Progenitor cell of endocrine pancreas (in vitro differentiated cells): ENCODE data around the gene GORASP2. TPM values are rescaled to one million over a fixed set of nuclear protein-coding genes. Genes with fewer than 3 reads are reported as not detected.
"Not testable (repeated sequence)": the region's sequence is repeated elsewhere in the genome, so short reads cannot be mapped to it uniquely, and the experiment has no call there.

ENCODE experiments used
- DNase-seq: peaks from one replicate; pipeline ENCODE4 v3.0.0; 2021; ENCODE audit warnings: low spot score; ENCODE audit not compliant: unreplicated experiment
- H3K27ac Mint-ChIP-seq: 2 replicates; pipeline ENCODE4 v1.8.0; 2021; ENCODE audit warnings: mild to moderate bottlenecking, moderate library complexity, mixed read lengths
- H3K27me3 Mint-ChIP-seq: 2 replicates; pipeline ENCODE4 v1.8.0; 2021; ENCODE audit warnings: mixed read lengths
- H3K36me3 Mint-ChIP-seq: 2 replicates; pipeline ENCODE4 v1.8.0; 2022; ENCODE audit warnings: mixed read lengths; ENCODE audit not compliant: insufficient read depth
- H3K4me1 Mint-ChIP-seq: 2 replicates; pipeline ENCODE4 v1.8.0; 2021; ENCODE audit warnings: low read depth, mixed read lengths
- H3K4me3 Mint-ChIP-seq: 2 replicates; pipeline ENCODE4 v1.8.0; 2021; ENCODE audit warnings: low read depth, mild to moderate bottlenecking, moderate library complexity, mixed read lengths
- H3K9me3 Mint-ChIP-seq: 2 replicates; pipeline ENCODE4 v1.8.0; 2021; ENCODE audit warnings: low read depth, mixed read lengths
- CTCF ChIP-seq: fragments of 200-600 bp; sonication (generic); IDR thresholded peaks from one replicate; pipeline ENCODE4 v1.5.0; 2021; ENCODE audit warnings: antibody characterized with exemption, mild to moderate bottlenecking; ENCODE audit not compliant: unreplicated experiment
- total RNA-seq: library from RNA; stranded (reverse); gene quantifications from 2 replicates; pipeline ENCODE4 v1.2.1, GENCODE V29; 2021

The GORASP2 gene
- total RNA-seq, 1 donor from 2014 or later = 64.3 TPM

GRCh38 chr2:170895023-170895757 is 33.9 kb upstream of the GORASP2 start:
- Mint-ChIP-seq H3K36me3 (no peaks in the 10 kb centered on the region), H3K27me3 (no peaks in the 10 kb centered on the region), H3K27ac (no peak overlapping the region), H3K4me1 (no peaks in the 10 kb centered on the region), H3K4me3 (no peak overlapping the region), H3K9me3 (peaks cover 2% of the 10 kb centered on the region)
- DNase-seq = no peak
- no peak for TF ChIP-seq CTCF

GRCh38 chr2:170896622-170897021 is 32.4 kb upstream of the GORASP2 start:
- no peak overlapping the region for H3K4me3 Mint-ChIP-seq
- H3K4me1 Mint-ChIP-seq = no peaks in the 10 kb centered on the region
- peaks cover 2% of the 10 kb centered on the region for H3K9me3 Mint-ChIP-seq
- DNase-seq = no peak
- TF ChIP-seq CTCF = no peak
- H3K27me3 Mint-ChIP-seq = no peaks in the 10 kb centered on the region
- no peaks in the 10 kb centered on the region for H3K36me3 Mint-ChIP-seq
- H3K27ac Mint-ChIP-seq = no peak overlapping the region

- no peak for TF ChIP-seq CTCF
- peaks cover 2% of the 10 kb centered on the region for H3K9me3 Mint-ChIP-seq
Observed at GRCh38 chr2:170897108-170897507, 31.9 kb upstream of the GORASP2 start.

GRCh38 chr2:170905864-170906263 is 23.2 kb upstream of the GORASP2 start:
- no peak for DNase-seq
- no peaks in the 10 kb centered on the region for H3K4me1 Mint-ChIP-seq
- no peak for TF ChIP-seq CTCF
- H3K27me3 Mint-ChIP-seq = no peaks in the 10 kb centered on the region
- H3K4me3 Mint-ChIP-seq = no peak overlapping the region
- no peak overlapping the region for H3K27ac Mint-ChIP-seq
- H3K9me3 Mint-ChIP-seq = peaks cover 10% of the 10 kb centered on the region
- peaks cover 2% of the 10 kb centered on the region for H3K36me3 Mint-ChIP-seq

More at GRCh38 chr2:170897108-170897507, 31.9 kb upstream of the GORASP2 start:
- Mint-ChIP-seq H3K4me1 (no peaks in the 10 kb centered on the region), H3K27me3 (no peaks in the 10 kb centered on the region), H3K36me3 (no peaks in the 10 kb centered on the region), H3K4me3 (no peak overlapping the region), H3K27ac (no peak overlapping the region)
- DNase-seq = no peak

GRCh38 chr2:170911314-170911889 is 17.7 kb upstream of the GORASP2 start:
- Mint-ChIP-seq H3K36me3 (peaks cover 9% of the 10 kb centered on the region), H3K4me1 (no peaks in the 10 kb centered on the region), H3K27me3 (no peaks in the 10 kb centered on the region), H3K4me3 (no peak overlapping the region), H3K9me3 (peaks cover 29% of the 10 kb centered on the region), H3K27ac (no peak overlapping the region)
- no peak for TF ChIP-seq CTCF
- no peak for DNase-seq

GRCh38 chr2:170914994-170915666 is 13.9 kb upstream of the GORASP2 start:
- not testable (repeated sequence) for DNase-seq, H3K27ac Mint-ChIP-seq, H3K4me1 Mint-ChIP-seq, H3K27me3 Mint-ChIP-seq, H3K4me3 Mint-ChIP-seq
- Mint-ChIP-seq H3K36me3 (peaks cover 16% of the 10 kb centered on the region), H3K9me3 (peaks cover 49% of the 10 kb centered on the region)
